ENCODE results near the gene SPG7.

GRCh38 chr16:89536371-89536770, 28.2 kb downstream of the SPG7 start:
- TF ChIP-seq, protein P1, sequence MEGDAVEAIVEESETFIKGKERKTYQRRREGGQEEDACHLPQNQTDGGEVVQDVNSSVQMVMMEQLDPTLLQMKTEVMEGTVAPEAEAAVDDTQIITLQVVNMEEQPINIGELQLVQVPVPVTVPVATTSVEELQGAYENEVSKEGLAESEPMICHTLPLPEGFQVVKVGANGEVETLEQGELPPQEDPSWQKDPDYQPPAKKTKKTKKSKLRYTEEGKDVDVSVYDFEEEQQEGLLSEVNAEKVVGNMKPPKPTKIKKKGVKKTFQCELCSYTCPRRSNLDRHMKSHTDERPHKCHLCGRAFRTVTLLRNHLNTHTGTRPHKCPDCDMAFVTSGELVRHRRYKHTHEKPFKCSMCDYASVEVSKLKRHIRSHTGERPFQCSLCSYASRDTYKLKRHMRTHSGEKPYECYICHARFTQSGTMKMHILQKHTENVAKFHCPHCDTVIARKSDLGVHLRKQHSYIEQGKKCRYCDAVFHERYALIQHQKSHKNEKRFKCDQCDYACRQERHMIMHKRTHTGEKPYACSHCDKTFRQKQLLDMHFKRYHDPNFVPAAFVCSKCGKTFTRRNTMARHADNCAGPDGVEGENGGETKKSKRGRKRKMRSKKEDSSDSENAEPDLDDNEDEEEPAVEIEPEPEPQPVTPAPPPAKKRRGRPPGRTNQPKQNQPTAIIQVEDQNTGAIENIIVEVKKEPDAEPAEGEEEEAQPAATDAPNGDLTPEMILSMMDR (IDR thresholded peaks at IDR 0.05; ENCODE audit: insufficient read depth, low read length) = no peak
- no peak for TF ChIP-seq GABPA (IDR thresholded peaks at IDR 0.05; ENCODE audit: low read depth)

All from HL-60 (cell line).